PFSK-1 (cell line): Measurements from ENCODE around the gene SDC4.

Experiments
- FOXP2 ChIP-seq: optimal IDR thresholded peaks from 2 replicates; pipeline ENCODE3; 2011; ENCODE audit warnings: borderline replicate concordance, control low read depth, inconsistent platforms; ENCODE audit not compliant: insufficient read depth; ENCODE audit errors: extremely low read length, extremely low read depth
- POLR2AphosphoS5 ChIP-seq: IDR thresholded peaks from 2 replicates; pipeline ENCODE4 v1.6.1; 2012; ENCODE audit warnings: low read depth, mild to moderate bottlenecking, control low read depth, low read length, moderate library complexity
- REST ChIP-seq, 2 experiments: IDR thresholded peaks; 2 replicates each; pipeline versions ENCODE4 v1.6.1 to v1.8.0; 2011 to 2012; ENCODE audit warnings: low read depth in 2 of 2, low read length in 2 of 2, control low read depth in 1 of 2, inconsistent platforms in 1 of 2, mild to moderate bottlenecking in 1 of 2, moderate library complexity in 1 of 2; ENCODE audit not compliant: insufficient read depth in 1 of 2
- SIN3A ChIP-seq: IDR thresholded peaks from 2 replicates; pipeline ENCODE4 v1.6.1; 2012; ENCODE audit warnings: mild to moderate bottlenecking, low read length, moderate library complexity, borderline replicate concordance; ENCODE audit not compliant: insufficient read depth
- TAF1 ChIP-seq: IDR thresholded peaks from 2 replicates; pipeline ENCODE4 v1.6.1; 2012; ENCODE audit warnings: low read length, control low read depth, borderline replicate concordance; ENCODE audit not compliant: insufficient read depth

The SDC4 gene

DNA sequence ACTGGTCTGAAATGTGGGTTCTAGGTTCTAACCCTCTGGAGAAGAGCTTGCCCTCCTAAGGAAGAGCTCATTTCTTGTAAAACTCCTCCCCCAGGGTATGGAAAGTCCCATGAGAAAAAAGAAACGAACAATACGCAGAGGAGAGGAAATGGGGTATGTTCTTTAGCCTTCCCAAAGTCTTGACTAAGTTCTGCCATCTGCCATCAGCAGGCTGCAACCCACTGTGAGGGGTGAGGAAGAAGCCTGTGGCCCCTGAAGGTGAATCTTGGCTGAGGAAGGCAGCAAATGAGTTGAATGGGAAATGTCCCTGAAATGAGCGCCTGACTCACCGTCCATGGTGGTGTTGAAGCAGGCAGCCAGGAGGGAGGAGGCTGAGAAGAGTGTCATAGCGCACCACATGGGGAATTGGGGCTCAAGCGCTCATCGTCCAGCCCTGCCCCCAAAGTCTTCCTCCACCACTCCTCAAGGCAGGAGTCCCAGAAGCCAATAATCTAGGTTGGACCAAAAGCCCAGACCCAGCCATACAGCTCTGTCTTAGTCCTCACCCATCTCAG is 29.8 kb downstream of the SDC4 start:
- no peak for TF ChIP-seq SIN3A
- no peak for TF ChIP-seq FOXP2
- TF ChIP-seq POLR2AphosphoS5 = no peak
- no peak for TF ChIP-seq REST (IDR thresholded peaks at IDR 0.05; ENCODE audit: insufficient read depth in 1 of 2, low read depth in 2 of 2, low read length in 2 of 2)
- no peak for TF ChIP-seq TAF1

DNA sequence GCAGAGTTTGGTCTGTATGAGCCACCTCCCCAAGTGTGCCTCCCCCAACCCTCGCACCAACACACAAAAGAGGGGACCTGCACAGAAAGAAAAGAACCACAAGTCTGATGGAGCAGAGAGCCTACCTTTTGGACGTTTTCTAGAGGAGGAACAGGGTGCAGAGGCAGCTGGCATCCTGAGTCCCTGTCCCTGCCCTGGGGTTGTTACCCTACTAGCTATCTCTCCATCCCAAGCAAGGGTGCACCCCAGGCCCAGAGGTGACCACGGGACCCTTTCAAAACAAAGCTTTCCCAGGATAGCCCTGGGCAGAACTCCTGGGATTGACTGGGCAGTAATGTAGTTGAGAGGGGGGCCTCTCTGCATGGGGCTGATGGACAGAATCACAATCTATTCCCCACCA is 30.4 kb downstream of the SDC4 start:
- TF ChIP-seq FOXP2 (no peak), SIN3A (no peak), REST (IDR thresholded peaks at IDR 0.05; ENCODE audit: insufficient read depth in 1 of 2, low read depth in 2 of 2, low read length in 2 of 2) (no peak), TAF1 (no peak), POLR2AphosphoS5 (no peak)

DNA sequence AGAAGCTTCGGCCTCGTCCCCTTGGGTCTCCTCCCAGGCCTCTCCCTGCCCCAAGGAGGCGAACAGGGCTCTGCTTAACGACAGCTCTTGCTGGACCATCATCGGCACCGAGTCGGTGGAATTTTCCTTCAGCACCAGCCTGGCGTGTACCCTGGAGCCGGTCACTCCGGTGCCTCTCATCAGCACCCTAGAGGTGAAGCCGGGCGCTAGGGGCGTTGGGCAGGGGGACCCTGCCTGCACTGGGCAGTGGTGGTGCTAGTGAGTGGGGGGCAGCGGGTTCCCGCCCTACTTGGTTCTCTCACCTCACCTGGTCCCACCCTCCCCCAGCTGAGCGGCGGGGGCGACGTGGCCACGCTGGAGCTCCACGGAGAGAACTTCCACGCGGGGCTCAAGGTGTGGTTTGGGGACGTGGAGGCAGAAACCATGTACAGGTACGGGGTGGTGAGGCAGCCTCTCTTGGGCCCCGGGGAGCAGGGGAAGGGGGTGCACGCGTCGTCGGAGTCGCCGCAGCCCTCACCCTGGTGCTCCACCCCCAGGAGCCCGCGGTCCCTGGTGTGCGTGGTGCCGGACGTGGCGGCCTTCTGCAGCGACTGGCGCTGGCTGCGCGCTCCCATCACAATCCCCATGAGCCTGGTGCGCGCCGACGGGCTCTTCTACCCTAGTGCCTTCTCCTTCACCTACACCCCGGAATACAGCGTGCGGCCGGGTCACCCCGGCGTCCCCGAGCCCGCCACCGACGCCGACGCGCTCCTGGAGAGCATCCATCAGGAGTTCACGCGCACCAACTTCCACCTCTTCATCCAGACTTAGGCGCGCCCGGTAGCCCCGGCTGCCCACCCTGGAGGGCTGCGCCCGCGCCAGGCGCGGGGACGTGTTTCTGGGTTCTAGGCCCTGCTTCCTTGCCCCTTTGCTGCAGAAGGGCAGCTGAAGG is 31.8 kb downstream of the SDC4 start:
- TF ChIP-seq REST (IDR thresholded peaks at IDR 0.05; ENCODE audit: insufficient read depth in 1 of 2, low read depth in 2 of 2, low read length in 2 of 2) (no peak), TAF1 (no peak), FOXP2 (no peak), POLR2AphosphoS5 (no peak), SIN3A (no peak)

- TF ChIP-seq POLR2AphosphoS5 (no peak), TAF1 (no peak)
Measured at GRCh38 chr20:45315672-45316071, 32.6 kb downstream of the SDC4 start.

GRCh38 chr20:45313943-45314342 is 34.3 kb downstream of the SDC4 start:
- TF ChIP-seq SIN3A (no peak), REST (IDR thresholded peaks at IDR 0.05; ENCODE audit: insufficient read depth in 1 of 2, low read depth in 2 of 2, low read length in 2 of 2) (no peak), POLR2AphosphoS5 (no peak), FOXP2 (no peak), TAF1 (no peak)
